Nephron progenitor cell (in vitro differentiated cells): ENCODE measurements around the gene SIRT4.

Experiments
- DNase-seq: peaks from one replicate; pipeline ENCODE4 v3.0.0; 2021
- H3K27ac Mint-ChIP-seq: 2 replicates; pipeline ENCODE4 v1.8.0; 2021; ENCODE audit warnings: mild to moderate bottlenecking, moderate library complexity, mixed read lengths
- H3K27me3 Mint-ChIP-seq: 2 replicates; pipeline ENCODE4 v1.8.0; 2021; ENCODE audit warnings: mild to moderate bottlenecking, low read depth, mixed read lengths; ENCODE audit not compliant: poor library complexity
- H3K36me3 Mint-ChIP-seq: 2 replicates; pipeline ENCODE4 v1.8.0; 2021; ENCODE audit warnings: low read depth, mixed read lengths
- H3K4me1 Mint-ChIP-seq: 2 replicates; pipeline ENCODE4 v1.8.0; 2021; ENCODE audit warnings: mixed read lengths
- H3K4me3 Mint-ChIP-seq: 2 replicates; pipeline ENCODE4 v1.8.0; 2021; ENCODE audit warnings: mild to moderate bottlenecking, moderate library complexity, mixed read lengths
- H3K9me3 Mint-ChIP-seq: 2 replicates; pipeline ENCODE4 v1.8.0; 2021; ENCODE audit warnings: mild to moderate bottlenecking, moderate library complexity, mixed read lengths
- TF ChIP-seq, protein P1 (sequence below): fragments of 200-600 bp; sonication (generic); IDR thresholded peaks from 2 replicates; pipeline ENCODE4 v1.5.0; 2021; ENCODE audit warnings: antibody characterized with exemption

SIRT4 gene

DNA sequence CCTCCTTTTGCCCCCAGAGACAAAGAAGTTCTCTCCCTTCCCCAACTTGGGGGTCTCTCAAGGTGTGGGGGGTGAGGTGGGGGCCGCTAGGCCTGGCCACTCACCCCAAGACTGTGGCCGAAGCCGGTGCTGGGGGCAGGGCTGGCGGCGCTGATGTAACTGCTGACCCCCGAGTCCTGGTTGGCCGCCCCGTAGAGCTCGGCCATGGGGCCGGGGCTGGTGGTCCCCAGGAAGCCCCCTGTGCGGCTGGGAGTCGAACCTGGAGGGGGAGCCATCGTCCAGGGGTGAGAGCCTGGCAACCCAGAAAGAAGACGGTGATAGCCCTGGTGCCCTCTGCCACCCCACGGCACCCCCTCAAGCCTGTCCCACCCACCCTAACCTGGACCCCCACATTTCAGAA, 43.9 kb downstream of the SIRT4 start:
- Mint-ChIP-seq H3K27ac (no peak overlapping the region), H3K4me1 (peaks cover 8% of the 10 kb centered on the region)

DNA sequence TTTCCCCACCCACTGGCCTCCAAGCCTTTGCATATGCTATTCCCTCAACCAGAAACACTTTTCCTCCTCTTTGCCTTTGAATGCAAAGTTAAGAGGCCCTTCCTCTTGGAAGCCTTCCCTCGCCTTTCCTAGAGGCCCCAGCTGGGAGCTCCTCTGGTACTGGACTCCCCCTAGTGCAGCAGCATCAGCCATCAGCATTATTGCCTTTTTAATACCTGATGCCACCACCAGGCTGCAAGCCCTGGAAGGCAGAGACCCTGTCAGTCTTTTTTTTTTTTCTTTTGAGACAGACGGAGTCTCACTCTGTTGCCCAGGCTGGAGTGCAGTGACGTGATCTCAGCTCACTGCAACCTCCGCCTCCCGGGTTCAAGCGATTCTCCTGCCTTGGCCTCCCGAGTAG, 44.6 kb downstream of the SIRT4 start:
- DNase-seq: no peak
- Mint-ChIP-seq H3K9me3 (no peaks in the 10 kb centered on the region), H3K27ac (no peak overlapping the region), H3K27me3 (no peaks in the 10 kb centered on the region), H3K4me3 (no peak overlapping the region), H3K36me3 (peaks cover 57% of the 10 kb centered on the region), H3K4me1 (peaks cover 2% of the 10 kb centered on the region)
- TF ChIP-seq, protein P1, sequence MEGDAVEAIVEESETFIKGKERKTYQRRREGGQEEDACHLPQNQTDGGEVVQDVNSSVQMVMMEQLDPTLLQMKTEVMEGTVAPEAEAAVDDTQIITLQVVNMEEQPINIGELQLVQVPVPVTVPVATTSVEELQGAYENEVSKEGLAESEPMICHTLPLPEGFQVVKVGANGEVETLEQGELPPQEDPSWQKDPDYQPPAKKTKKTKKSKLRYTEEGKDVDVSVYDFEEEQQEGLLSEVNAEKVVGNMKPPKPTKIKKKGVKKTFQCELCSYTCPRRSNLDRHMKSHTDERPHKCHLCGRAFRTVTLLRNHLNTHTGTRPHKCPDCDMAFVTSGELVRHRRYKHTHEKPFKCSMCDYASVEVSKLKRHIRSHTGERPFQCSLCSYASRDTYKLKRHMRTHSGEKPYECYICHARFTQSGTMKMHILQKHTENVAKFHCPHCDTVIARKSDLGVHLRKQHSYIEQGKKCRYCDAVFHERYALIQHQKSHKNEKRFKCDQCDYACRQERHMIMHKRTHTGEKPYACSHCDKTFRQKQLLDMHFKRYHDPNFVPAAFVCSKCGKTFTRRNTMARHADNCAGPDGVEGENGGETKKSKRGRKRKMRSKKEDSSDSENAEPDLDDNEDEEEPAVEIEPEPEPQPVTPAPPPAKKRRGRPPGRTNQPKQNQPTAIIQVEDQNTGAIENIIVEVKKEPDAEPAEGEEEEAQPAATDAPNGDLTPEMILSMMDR: no peak

More for the DNA sequence above, 43.9 kb downstream of the SIRT4 start:
- no peak overlapping the region for H3K4me3 Mint-ChIP-seq
- no peak for DNase-seq
- peaks cover 51% of the 10 kb centered on the region for H3K36me3 Mint-ChIP-seq
- no peaks in the 10 kb centered on the region for H3K9me3 Mint-ChIP-seq
- TF ChIP-seq, protein P1: no peak
- H3K27me3 Mint-ChIP-seq: no peaks in the 10 kb centered on the region

DNA sequence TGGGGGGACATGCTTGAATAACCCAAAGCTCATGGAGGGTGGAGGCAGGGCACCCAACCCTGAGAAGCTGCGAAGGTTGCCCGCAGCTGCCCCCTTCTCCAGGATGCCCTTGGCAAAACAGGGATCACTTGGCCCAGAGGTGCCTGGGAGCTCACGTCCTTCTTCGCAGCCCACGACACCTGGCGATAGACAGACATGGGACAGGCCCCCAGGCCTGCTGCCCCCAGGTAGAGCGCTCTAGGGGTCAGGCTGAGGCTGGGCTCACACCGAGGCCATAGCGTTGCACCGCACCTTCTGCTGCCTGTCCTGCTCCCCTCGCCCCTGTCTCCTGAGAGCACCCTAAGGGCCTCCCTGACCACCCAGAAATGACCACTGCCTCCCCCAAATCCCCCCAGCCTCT, 45.6 kb downstream of the SIRT4 start:
- no peaks in the 10 kb centered on the region for H3K4me1 Mint-ChIP-seq
- H3K36me3 Mint-ChIP-seq: peaks cover 65% of the 10 kb centered on the region
- no peak overlapping the region for H3K27ac Mint-ChIP-seq
- no peaks in the 10 kb centered on the region for H3K9me3 Mint-ChIP-seq
- no peak overlapping the region for H3K4me3 Mint-ChIP-seq
- no peak for DNase-seq
- TF ChIP-seq, protein P1: no peak
- no peaks in the 10 kb centered on the region for H3K27me3 Mint-ChIP-seq

DNA sequence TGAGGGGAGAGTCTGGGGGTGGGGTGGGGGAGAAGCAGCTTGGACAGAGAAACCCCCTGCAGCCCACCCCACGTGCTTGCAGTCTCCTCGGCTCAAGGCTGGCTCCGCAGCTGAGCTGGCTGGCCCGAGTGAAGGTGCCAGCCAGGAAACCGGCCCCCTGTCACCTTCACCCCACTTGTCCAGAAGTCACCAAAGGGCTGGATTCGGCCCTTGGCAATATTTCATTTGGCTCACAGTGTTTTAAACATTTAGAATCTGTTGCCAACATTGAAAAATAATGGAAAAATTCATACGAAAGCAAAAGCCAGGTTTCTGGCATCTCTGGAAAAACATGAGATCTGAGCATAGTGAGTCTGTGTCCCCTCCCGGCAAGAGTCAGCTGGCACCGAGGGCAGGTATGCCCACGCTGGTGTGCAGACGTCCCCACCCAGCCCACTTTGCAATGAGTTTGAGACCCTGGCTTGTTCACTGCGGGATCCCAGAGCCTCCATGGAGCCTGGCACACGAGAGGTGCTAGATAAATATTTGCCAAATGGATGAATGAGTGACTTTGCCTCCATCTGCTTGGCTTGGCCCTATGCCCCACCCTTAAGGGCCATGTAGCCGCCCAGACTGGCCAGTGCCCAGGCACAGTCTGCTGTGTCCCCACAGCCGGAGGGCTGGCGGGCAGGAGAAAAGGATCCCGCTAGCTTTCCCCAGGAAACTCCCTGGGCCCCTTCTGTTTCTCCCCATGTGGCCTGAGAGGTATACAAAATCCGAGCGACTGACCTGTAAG, 48.6 kb downstream of the SIRT4 start:
- no peaks in the 10 kb centered on the region for H3K9me3 Mint-ChIP-seq
- DNase-seq: no peak
- no peaks in the 10 kb centered on the region for H3K4me1 Mint-ChIP-seq
- TF ChIP-seq, protein P1: no peak
- H3K4me3 Mint-ChIP-seq: no peak overlapping the region
- H3K36me3 Mint-ChIP-seq: peaks cover 72% of the 10 kb centered on the region
- no peaks in the 10 kb centered on the region for H3K27me3 Mint-ChIP-seq
- no peak overlapping the region for H3K27ac Mint-ChIP-seq

DNA sequence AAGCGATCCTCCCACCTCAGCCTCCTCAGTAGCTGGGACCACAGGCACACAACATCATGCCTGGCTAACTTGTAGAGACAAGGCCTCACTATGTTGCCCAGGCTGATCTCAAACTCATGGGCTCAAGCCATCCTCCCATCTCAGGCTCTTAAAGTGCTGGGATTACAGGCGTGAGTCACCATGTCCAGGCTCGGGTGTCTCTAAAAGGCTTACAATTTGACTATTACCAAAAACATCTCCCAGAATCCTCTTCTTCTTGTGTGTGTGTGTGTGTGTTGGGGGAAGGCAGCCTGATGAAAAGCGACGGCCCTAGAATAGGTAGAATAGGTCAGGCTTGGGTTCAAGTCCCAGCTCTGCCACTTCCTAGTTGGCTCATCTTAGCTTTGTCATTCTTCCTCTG, 50.0 kb downstream of the SIRT4 start:
- no peak for DNase-seq
- Mint-ChIP-seq H3K9me3 (no peaks in the 10 kb centered on the region), H3K27me3 (no peaks in the 10 kb centered on the region), H3K27ac (peak overlapping the region; percentile 46), H3K4me1 (peaks cover 10% of the 10 kb centered on the region), H3K36me3 (peaks cover 73% of the 10 kb centered on the region), H3K4me3 (no peak overlapping the region)
- TF ChIP-seq, protein P1: no peak

DNA sequence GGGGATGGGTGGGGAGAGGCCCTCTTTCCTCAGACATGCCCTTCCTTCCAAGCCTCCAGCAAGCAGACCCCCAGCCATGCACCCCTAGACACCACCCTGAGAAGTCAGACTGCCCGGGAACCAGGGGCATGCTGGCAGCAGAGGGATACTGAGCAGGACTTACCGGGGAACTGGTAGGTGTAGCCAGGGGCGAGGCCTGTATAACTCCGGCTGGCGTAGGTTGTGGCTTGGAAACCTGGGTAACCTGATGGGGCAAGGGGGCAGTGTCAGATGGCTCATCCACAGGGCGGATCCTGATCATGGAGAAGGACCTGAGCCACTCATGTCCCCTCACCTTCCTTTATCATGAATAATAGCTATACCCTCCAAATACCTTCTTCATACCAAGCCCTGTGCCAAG, 51.0 kb downstream of the SIRT4 start:
- TF ChIP-seq, protein P1: no peak
- DNase-seq: no peak
- H3K36me3 Mint-ChIP-seq: peaks cover 77% of the 10 kb centered on the region

More for the DNA sequence above, 51.0 kb downstream of the SIRT4 start:
- Mint-ChIP-seq H3K4me1 (peaks cover 19% of the 10 kb centered on the region), H3K4me3 (no peak overlapping the region), H3K9me3 (no peaks in the 10 kb centered on the region), H3K27ac (peak overlapping the region; percentile 54), H3K27me3 (no peaks in the 10 kb centered on the region)
